PC-3 (cell line): Measurements from ENCODE around the gene DGAT2. TPM values are rescaled to one million over a fixed set of nuclear protein-coding genes. Genes with fewer than 3 reads are reported as not detected.

Experiments used
- ATAC-seq: fragments of 200-7000 bp; cut with Tn5 transposase; 2 replicates; pipeline ENCODE4 v1.9.1; 2020; ENCODE audit warnings: mild to moderate bottlenecking, moderate library complexity
- BruUV-seq: library from RNA; stranded (reverse); fragments of 400-500 nt; replicated peaks from 2 replicates; lab custom pipeline; 2021; lab: Mats Ljungman, UMichigan
- CTCF ChIA-PET: fragments of 300-600 bp; sonication (Branson Sonifier 250); formaldehyde crosslinking; loops from one replicate; lab custom pipeline; 2022; ENCODE audit warnings: antibody characterized with exemption; lab: Charles Lee
- POLR2A ChIA-PET: fragments of 300-600 bp; sonication (Branson Sonifier 250); formaldehyde crosslinking; loops from one replicate; lab custom pipeline; 2022; ENCODE audit warnings: antibody characterized with exemption; ENCODE audit not compliant: unreplicated experiment; lab: Charles Lee
- DNase-seq: peaks from one replicate; pipeline ENCODE4 v3.0.0-alpha.2; 2015
- H2AFZ ChIP-seq: fragments of 300-600 bp; sonication (generic); 2 replicates; pipeline ENCODE4 v1.6.0; 2016; ENCODE audit warnings: antibody characterized with exemption, low read length
- H3F3A ChIP-seq: fragments of 300-600 bp; sonication (generic); one replicate; pipeline ENCODE4 v1.6.0; 2017; ENCODE audit warnings: antibody characterized with exemption, low read length, control low read depth, mild to moderate bottlenecking; ENCODE audit not compliant: unreplicated experiment
- H3K27ac ChIP-seq: fragments of 300-600 bp; sonication (generic); 2 replicates; pipeline ENCODE4 v1.5.1; 2016; ENCODE audit warnings: mild to moderate bottlenecking, low read length
- H3K27me3 ChIP-seq: fragments of 300-600 bp; sonication (generic); 2 replicates; pipeline ENCODE4 v1.6.1; 2016; ENCODE audit warnings: low read length, mixed read lengths
- H3K36me3 ChIP-seq: fragments of 300-600 bp; sonication (generic); 2 replicates; pipeline ENCODE4 v1.6.1; 2016; ENCODE audit warnings: low read depth, mixed run types, low read length, mixed read lengths
- H3K4me1 ChIP-seq: fragments of 300-600 bp; sonication (generic); 2 replicates; pipeline ENCODE4 v1.5.1; 2016; ENCODE audit warnings: low read length; ENCODE audit not compliant: insufficient read depth
- H3K4me2 ChIP-seq: fragments of 300-600 bp; sonication (generic); 2 replicates; pipeline ENCODE4 v1.6.0; 2016; ENCODE audit warnings: low read length
- H3K4me3 ChIP-seq: fragments of 300-600 bp; sonication (generic); 2 replicates; pipeline ENCODE4 v1.5.1; 2016; ENCODE audit warnings: mild to moderate bottlenecking, low read length, mixed read lengths
- H3K79me2 ChIP-seq: fragments of 300-600 bp; sonication (generic); 2 replicates; pipeline ENCODE4 v1.6.1; 2017; ENCODE audit warnings: low read length, mixed read lengths
- H3K9ac ChIP-seq: fragments of 300-600 bp; sonication (generic); 2 replicates; pipeline ENCODE4 v1.6.0; 2016; ENCODE audit warnings: mild to moderate bottlenecking, low read length
- H3K9me2 ChIP-seq: fragments of 300-600 bp; sonication (generic); replicated peaks from 2 replicates; pipeline ENCODE4 v1.6.1; 2016; ENCODE audit warnings: mixed run types, low read length, mixed read lengths
- H3K9me3 ChIP-seq: fragments of 300-600 bp; sonication (generic); 2 replicates; pipeline ENCODE4 v1.6.1; 2016; ENCODE audit warnings: low read length, mixed read lengths
- H4K20me1 ChIP-seq: fragments of 300-600 bp; sonication (generic); 2 replicates; pipeline ENCODE4 v1.6.1; 2016; ENCODE audit warnings: low read length, mixed read lengths
- EZH2 ChIP-seq: fragments of 300-600 bp; sonication (generic); IDR thresholded peaks from one replicate; pipeline ENCODE4 v1.6.1; 2017; ENCODE audit warnings: antibody characterized with exemption, mild to moderate bottlenecking, low read length; ENCODE audit not compliant: unreplicated experiment
- EZH2phosphoT487 ChIP-seq: fragments of 300-600 bp; sonication (generic); IDR thresholded peaks from 2 replicates; pipeline ENCODE4 v1.6.1; 2018; ENCODE audit warnings: mild to moderate bottlenecking, antibody characterized with exemption, low read length, borderline replicate concordance
- intact Hi-C: fragments of 100-400 bp; cut with micrococcal nuclease; formaldehyde crosslinking; loops from 2 replicates; pipeline ENCODE4 v1.9.0; 2023
- total RNA-seq: library from RNA; depleted of rRNA; stranded (reverse); fragments of >200 nt; gene quantifications from 2 replicates; pipeline ENCODE4 v1.2.3, GENCODE V29; 2014
- TF ChIP-seq, protein P1 (sequence below): fragments of 300-600 bp; sonication (generic); conservative IDR thresholded peaks from 2 replicates; pipeline ENCODE4 v1.5.1; 2017; ENCODE audit warnings: antibody characterized with exemption, low read depth, mild to moderate bottlenecking, low read length

The DGAT2 gene
- total RNA-seq, 1 experiment from 2014 or later = 14.3 TPM

DNA sequence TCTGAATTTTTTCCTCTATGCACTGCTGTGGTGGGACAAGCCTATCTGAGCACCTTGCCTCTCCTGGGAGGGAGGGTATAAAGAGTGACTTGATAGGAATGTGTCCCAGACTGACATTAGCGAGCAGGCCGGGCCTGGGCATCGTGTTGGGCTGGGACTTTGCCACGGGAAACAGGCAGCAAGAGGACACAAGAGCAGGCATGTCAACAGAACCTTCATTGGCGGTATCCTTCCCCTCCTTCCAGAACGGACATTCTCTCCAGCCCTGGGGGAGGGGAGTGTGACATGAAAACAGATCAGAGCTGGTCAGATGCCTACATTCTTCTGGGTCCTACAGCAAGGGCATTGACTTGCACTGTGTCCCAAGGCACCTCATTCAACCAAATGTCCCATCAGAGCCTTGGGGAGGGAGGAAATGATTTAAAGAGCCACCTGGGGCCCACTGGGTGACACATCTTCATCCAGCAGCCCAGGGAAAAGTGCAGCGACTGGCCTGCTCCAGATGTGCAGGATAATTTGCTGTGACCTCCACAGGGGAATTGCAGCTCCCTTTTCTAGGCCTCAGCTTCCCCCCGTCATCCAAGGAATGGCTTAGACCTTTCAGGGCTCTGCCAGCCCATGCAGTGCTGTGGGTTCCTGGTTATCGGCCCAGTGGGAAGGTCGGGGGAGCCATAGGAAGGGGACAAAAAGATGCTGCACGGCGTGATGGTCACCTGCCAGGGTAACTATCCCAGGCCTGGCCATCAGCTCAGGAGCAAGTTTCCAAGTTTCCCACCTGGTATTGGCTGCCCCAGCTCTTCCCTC lies 24.6 kb downstream of the DGAT2 start:
- no TSS peak for BruUV-seq
- Histone ChIP-seq H2AFZ (no peak overlapping the region), H3K36me3 (peaks cover 8% of the 10 kb centered on the region), H3K27me3 (no peaks in the 10 kb centered on the region), H3K4me3 (no peak overlapping the region), H3F3A (no peaks in the 10 kb centered on the region), H4K20me1 (no peaks in the 10 kb centered on the region), H3K27ac (no peak overlapping the region), H3K4me2 (no peak overlapping the region), H3K9ac (no peak overlapping the region), H3K9me2 (no peaks in the 10 kb centered on the region), H3K4me1 (peaks cover 70% of the 10 kb centered on the region), H3K79me2 (no peaks in the 10 kb centered on the region), H3K9me3 (no peaks in the 10 kb centered on the region)
- ATAC-seq (no peak), DNase-seq (no peak)
- intact Hi-C loops = no loop called here
- CTCF ChIA-PET = no interaction called here
- TF ChIP-seq EZH2phosphoT487 (no peak), EZH2 (no peak)
- TF ChIP-seq, protein P1, sequence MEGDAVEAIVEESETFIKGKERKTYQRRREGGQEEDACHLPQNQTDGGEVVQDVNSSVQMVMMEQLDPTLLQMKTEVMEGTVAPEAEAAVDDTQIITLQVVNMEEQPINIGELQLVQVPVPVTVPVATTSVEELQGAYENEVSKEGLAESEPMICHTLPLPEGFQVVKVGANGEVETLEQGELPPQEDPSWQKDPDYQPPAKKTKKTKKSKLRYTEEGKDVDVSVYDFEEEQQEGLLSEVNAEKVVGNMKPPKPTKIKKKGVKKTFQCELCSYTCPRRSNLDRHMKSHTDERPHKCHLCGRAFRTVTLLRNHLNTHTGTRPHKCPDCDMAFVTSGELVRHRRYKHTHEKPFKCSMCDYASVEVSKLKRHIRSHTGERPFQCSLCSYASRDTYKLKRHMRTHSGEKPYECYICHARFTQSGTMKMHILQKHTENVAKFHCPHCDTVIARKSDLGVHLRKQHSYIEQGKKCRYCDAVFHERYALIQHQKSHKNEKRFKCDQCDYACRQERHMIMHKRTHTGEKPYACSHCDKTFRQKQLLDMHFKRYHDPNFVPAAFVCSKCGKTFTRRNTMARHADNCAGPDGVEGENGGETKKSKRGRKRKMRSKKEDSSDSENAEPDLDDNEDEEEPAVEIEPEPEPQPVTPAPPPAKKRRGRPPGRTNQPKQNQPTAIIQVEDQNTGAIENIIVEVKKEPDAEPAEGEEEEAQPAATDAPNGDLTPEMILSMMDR = no peak
- POLR2A ChIA-PET = no interaction called here

- intact Hi-C loops = no loop called here
- H3K4me3 ChIP-seq = no peak overlapping the region
- ATAC-seq (no peak), DNase-seq (peak; percentile 51)
- no peaks in the 10 kb centered on the region for H3F3A ChIP-seq
- H3K9me3 ChIP-seq = no peaks in the 10 kb centered on the region
- H3K9ac ChIP-seq = no peak overlapping the region
- no TSS peak for BruUV-seq
- H3K27ac ChIP-seq = no peak overlapping the region
- H2AFZ ChIP-seq = no peak overlapping the region
- ChIA-PET POLR2A (no interaction called here), CTCF (no interaction called here)
- TF ChIP-seq EZH2phosphoT487 (no peak), EZH2 (no peak)
- TF ChIP-seq, protein P1 = no peak
- H3K36me3 ChIP-seq = peaks cover 8% of the 10 kb centered on the region; the same call in 1 of the 2 replicates
- no peaks in the 10 kb centered on the region for H4K20me1 ChIP-seq
- H3K4me2 ChIP-seq = no peak overlapping the region
- H3K79me2 ChIP-seq = no peaks in the 10 kb centered on the region
- H3K27me3 ChIP-seq = no peaks in the 10 kb centered on the region
- no peaks in the 10 kb centered on the region for H3K9me2 ChIP-seq
- H3K4me1 ChIP-seq = peaks cover 70% of the 10 kb centered on the region
Measured at GRCh38 chr11:75793966-75794365, 25.4 kb downstream of the DGAT2 start.
